ENCODE results near the gene FGF19.

The FGF19 gene

DNA sequence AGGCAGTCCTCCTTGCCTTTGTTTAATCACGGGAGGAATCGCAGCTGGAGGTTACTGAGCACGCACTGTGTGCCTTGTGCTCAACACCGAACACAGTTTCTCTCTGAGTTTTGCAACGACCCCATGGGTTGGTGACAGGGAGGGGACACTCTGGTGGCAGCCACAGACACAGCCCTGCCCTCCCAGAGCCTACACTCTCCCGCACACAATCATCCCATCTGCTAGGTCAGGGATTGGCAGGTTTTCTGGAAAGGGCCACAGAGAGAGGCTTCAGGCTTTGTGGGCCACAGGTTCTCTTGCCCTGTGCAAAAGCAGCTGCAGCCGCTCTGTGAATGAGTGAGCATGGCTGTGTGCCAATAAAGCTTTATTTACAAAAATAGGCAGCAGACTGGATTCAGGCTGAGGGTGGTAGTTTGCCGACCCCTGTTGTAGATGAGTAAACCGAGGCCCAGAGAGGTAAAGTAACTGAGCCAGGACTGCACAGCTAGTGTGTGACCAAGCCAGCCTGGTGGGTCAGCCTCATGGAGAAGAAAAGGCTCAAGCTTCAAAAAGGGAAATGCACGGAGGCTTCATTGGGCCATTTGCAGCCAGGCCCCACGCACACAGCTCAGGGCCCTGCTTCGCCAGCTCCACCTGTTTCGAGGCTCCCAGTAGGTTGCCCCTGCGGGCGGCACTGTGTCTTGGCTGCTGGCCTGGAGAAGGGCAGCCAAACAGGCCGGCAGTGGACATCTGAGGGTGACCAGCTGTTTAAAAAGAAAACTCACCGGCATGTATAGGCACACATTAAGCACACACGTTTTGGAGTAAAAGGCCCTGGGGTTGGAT lies 45.0 kb downstream of the FGF19 start:
- H3K9ac ChIP-seq (ENCODE audit: low read length): no peak overlapping the region
- peak overlapping the region; percentile 34 for H3K18ac ChIP-seq (ENCODE audit: low read length)

DNA sequence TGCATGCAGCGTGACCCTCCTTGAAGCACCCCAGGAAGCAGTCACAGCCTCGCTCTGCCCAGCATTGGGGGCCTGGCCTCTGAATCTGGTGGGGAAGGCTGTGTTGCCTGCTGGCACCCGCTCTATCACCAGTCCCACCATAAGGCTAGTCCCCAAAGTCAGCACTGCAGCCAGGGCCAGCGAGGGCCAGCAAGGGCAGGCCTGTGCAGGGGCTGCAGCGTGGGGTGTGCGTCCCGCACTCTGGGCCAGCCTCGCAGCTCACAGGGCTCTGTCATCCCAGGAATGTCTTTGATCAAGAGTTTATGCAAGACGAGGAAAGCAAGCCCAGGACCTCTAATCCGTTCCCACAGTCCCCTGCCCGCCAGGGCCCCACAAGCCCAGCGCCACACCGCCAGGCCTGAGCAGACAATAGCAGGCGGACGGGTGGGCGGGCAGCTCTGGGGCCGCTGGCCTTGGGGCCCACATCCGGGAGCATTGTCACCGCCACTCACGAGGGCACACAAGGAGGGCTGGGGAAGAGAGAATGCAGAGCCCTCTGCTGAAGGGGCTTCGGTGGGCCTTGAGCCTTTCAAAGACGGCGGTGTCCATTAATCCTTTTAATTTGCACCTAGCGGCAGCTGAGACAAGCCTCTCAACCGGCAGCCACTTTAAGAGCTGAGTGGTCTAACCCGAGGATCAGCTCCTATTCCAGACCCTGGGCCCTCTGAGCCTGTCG lies 45.8 kb downstream of the FGF19 start:
- H3K4me1 ChIP-seq (ENCODE audit: control insufficient read depth in 1 of 2, insufficient read depth in 2 of 2, low read length in 2 of 2): peaks cover 14% of the 10 kb centered on the region in 2 experiments
- H3K79me1 ChIP-seq (ENCODE audit: low read length): peaks cover 5% of the 10 kb centered on the region
- H3K27me3 ChIP-seq (ENCODE audit: insufficient read depth, low read length): no peaks in the 10 kb centered on the region
- H4K91ac ChIP-seq (ENCODE audit: low read depth, low read length): peak overlapping the region; percentile 41
- peaks cover 3% of the 10 kb centered on the region for H3K9me3 ChIP-seq (ENCODE audit: insufficient read depth, low read depth, low read length)
- no peak overlapping the region for H2BK5ac ChIP-seq (ENCODE audit: low read depth, low read length, poor library complexity)
- no peak overlapping the region for H3K23ac ChIP-seq (ENCODE audit: low read length)
- H3K14ac ChIP-seq (ENCODE audit: low read length): peak overlapping the region; percentile 59
- peak overlapping the region; percentile 45 for H2AK5ac ChIP-seq (ENCODE audit: low read length)
- no peak overlapping the region for H2BK120ac ChIP-seq (ENCODE audit: insufficient read depth, low read length, poor library complexity)
- no CpG with 5 or more reads among the region's 27 CpGs for WGBS (ENCODE audit: extremely low coverage, insufficient coverage, insufficient read length)
- no peak overlapping the region for H3K9ac ChIP-seq (ENCODE audit: low read length)
- H3K4me3 ChIP-seq (ENCODE audit: low read depth, low read length): no peak overlapping the region
- DNase-seq: no peak
- peak overlapping the region; percentile 9 for H3K27ac ChIP-seq (ENCODE audit: low read depth, low read length)
- peak overlapping the region; percentile 33 for H2BK12ac ChIP-seq (ENCODE audit: low read length)
- peak overlapping the region; percentile 66 for H4K8ac ChIP-seq (ENCODE audit: low read depth, low read length)
- peak overlapping the region; percentile 10 for H2AFZ ChIP-seq (ENCODE audit: insufficient read depth, low read length, poor library complexity)
- H3K36me3 ChIP-seq (ENCODE audit: control insufficient read depth in 1 of 2, insufficient read depth in 2 of 2, low read length in 2 of 2): peaks cover under 1 to 5% of the 10 kb centered on the region in 2 experiments
- H3K18ac ChIP-seq (ENCODE audit: low read length): peak overlapping the region; percentile 34
- H3K79me2 ChIP-seq (ENCODE audit: control insufficient read depth, insufficient read depth, low read length, poor library complexity): no peaks in the 10 kb centered on the region
- no peak overlapping the region for H4K12ac ChIP-seq (ENCODE audit: low read depth, low read length)
- H3K4ac ChIP-seq (ENCODE audit: low read depth, low read length): peak overlapping the region; percentile 29
- no peak overlapping the region for H3K4me2 ChIP-seq (ENCODE audit: low read length)

More for the DNA sequence above, 45.0 kb downstream of the FGF19 start:
- Histone ChIP-seq H4K91ac (ENCODE audit: low read depth, low read length) (peak overlapping the region; percentile 41), H3K4me2 (ENCODE audit: low read length) (no peak overlapping the region), H3K4ac (ENCODE audit: low read depth, low read length) (peak overlapping the region; percentile 29), H3K79me1 (ENCODE audit: low read length) (peaks cover 5% of the 10 kb centered on the region), H4K8ac (ENCODE audit: low read depth, low read length) (peak overlapping the region; percentile 66), H3K23ac (ENCODE audit: low read length) (no peak overlapping the region), H3K27ac (ENCODE audit: low read depth, low read length) (peak overlapping the region; percentile 9), H4K12ac (ENCODE audit: low read depth, low read length) (no peak overlapping the region), H3K9me3 (ENCODE audit: insufficient read depth, low read depth, low read length) (peaks cover 3% of the 10 kb centered on the region), H3K36me3 (ENCODE audit: control insufficient read depth in 1 of 2, insufficient read depth in 2 of 2, low read length in 2 of 2) (peaks cover 0 to 10% of the 10 kb centered on the region in 2 experiments), H2AFZ (ENCODE audit: insufficient read depth, low read length, poor library complexity) (peak overlapping the region; percentile 10), H2BK12ac (ENCODE audit: low read length) (peak overlapping the region; percentile 33), H3K27me3 (ENCODE audit: insufficient read depth, low read length) (no peaks in the 10 kb centered on the region), H3K4me1 (ENCODE audit: control insufficient read depth in 1 of 2, insufficient read depth in 2 of 2, low read length in 2 of 2) (peaks cover 14% of the 10 kb centered on the region in 2 experiments), H3K79me2 (ENCODE audit: control insufficient read depth, insufficient read depth, low read length, poor library complexity) (no peaks in the 10 kb centered on the region), H2BK120ac (ENCODE audit: insufficient read depth, low read length, poor library complexity) (no peak overlapping the region), H2AK5ac (ENCODE audit: low read length) (peak overlapping the region; percentile 45), H2BK5ac (ENCODE audit: low read depth, low read length, poor library complexity) (no peak overlapping the region), H3K4me3 (ENCODE audit: low read depth, low read length) (no peak overlapping the region), H3K14ac (ENCODE audit: low read length) (peak overlapping the region; percentile 59)
- no peak for DNase-seq
- no CpG with 5 or more reads among the region's 18 CpGs for WGBS (ENCODE audit: extremely low coverage, insufficient coverage, insufficient read length)

DNA sequence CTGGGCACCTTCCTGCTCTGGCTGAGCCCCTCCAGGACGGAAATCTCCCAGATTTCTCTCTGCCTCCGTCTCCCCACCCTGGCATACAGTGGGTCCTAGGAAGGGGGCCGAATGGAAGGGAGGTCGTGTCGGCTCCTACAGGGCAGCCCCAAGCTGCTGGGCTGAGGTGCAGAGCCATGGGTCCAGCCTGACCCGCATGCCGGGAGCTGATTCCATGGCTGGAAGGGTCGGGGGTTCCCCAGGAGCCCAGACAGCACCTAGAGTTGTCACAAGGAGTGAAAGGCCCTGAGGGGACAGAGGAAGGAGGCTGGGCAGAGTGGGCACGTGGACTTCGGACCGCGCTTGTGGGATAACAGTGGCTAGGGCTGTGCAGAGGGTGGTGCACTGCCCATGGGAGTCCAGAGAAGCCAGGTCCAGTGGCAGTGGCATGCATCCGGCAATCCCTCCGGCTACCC lies 46.3 kb downstream of the FGF19 start:
- peak overlapping the region; percentile 1 for H2BK12ac ChIP-seq (ENCODE audit: low read length)
- H2BK120ac ChIP-seq (ENCODE audit: insufficient read depth, low read length, poor library complexity): no peak overlapping the region
- no peaks in the 10 kb centered on the region for H3K79me2 ChIP-seq (ENCODE audit: control insufficient read depth, insufficient read depth, low read length, poor library complexity)
- no peaks in the 10 kb centered on the region for H3K27me3 ChIP-seq (ENCODE audit: insufficient read depth, low read length)
- no peak overlapping the region for H2AFZ ChIP-seq (ENCODE audit: insufficient read depth, low read length, poor library complexity)
- no peak overlapping the region for H4K12ac ChIP-seq (ENCODE audit: low read depth, low read length)
- no peak overlapping the region for H2AK5ac ChIP-seq (ENCODE audit: low read length)
- H3K23ac ChIP-seq (ENCODE audit: low read length): no peak overlapping the region
- DNase-seq: no peak
- H4K8ac ChIP-seq (ENCODE audit: low read depth, low read length): peak overlapping the region; percentile 49
- H2BK5ac ChIP-seq (ENCODE audit: low read depth, low read length, poor library complexity): no peak overlapping the region
- no peak overlapping the region for H3K4ac ChIP-seq (ENCODE audit: low read depth, low read length)
- H3K79me1 ChIP-seq (ENCODE audit: low read length): peaks cover 5% of the 10 kb centered on the region
- H3K18ac ChIP-seq (ENCODE audit: low read length): peak overlapping the region; percentile 7
- H3K4me3 ChIP-seq (ENCODE audit: low read depth, low read length): no peak overlapping the region
- peaks cover 2% of the 10 kb centered on the region in 2 experiments for H3K36me3 ChIP-seq (ENCODE audit: control insufficient read depth in 1 of 2, insufficient read depth in 2 of 2, low read length in 2 of 2)
- H3K4me2 ChIP-seq (ENCODE audit: low read length): no peak overlapping the region
- H3K4me1 ChIP-seq (ENCODE audit: control insufficient read depth in 1 of 2, insufficient read depth in 2 of 2, low read length in 2 of 2): peaks cover 14% of the 10 kb centered on the region in 2 experiments
- H3K9me3 ChIP-seq (ENCODE audit: insufficient read depth, low read depth, low read length): peaks cover 3% of the 10 kb centered on the region
- no peak overlapping the region for H3K27ac ChIP-seq (ENCODE audit: low read depth, low read length)
- WGBS (ENCODE audit: extremely low coverage, insufficient coverage, insufficient read length): no CpG with 5 or more reads among the region's 14 CpGs
- peak overlapping the region; percentile 41 for H4K91ac ChIP-seq (ENCODE audit: low read depth, low read length)
- no peak overlapping the region for H3K9ac ChIP-seq (ENCODE audit: low read length)
- H3K14ac ChIP-seq (ENCODE audit: low read length): peak overlapping the region; percentile 23

DNA sequence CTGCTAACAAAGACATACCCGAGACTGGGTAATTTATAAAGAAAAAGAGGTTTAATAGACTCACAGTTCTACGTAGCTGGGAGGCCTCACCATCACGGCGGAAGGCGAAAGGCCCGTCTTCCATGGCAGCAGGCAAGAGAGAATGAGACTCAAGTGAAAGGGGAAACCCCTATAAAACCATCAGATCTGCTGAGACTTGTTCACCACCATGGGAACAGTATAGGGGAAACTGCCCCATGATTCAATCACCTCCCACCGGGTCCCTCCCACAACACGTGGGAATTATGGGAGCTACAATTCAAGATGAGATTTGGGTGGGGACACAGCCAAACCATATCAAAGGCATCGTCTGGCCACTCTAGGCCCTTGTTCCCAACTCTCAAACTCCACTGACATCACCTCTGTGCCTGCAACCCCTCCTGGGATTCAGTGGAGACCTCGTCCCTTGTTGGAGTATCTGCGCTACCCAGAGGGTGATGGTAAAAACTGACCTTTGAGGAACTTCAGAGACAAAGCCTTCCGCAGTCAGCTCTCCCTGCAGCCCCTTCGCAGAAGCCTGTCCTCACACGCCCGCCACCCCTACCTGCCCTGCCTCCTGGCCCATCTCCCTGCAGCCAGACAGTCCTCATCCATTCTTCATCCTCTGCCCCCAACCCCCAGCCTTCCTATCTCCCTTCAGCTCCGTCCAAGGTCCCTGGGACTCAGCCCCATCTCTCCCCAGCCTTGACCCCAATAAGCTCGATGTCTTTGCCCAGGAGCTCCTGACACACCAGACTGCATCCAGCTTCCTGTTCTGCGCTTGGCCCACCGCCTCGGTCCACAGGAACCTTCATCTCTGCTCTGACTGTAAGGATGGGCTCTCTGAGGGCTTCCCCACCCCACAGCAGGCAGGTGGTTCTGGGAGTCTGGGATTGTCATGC lies 47.0 kb downstream of the FGF19 start:
- Histone ChIP-seq H2AFZ (ENCODE audit: insufficient read depth, low read length, poor library complexity) (no peak overlapping the region), H3K4ac (ENCODE audit: low read depth, low read length) (no peak overlapping the region), H3K36me3 (ENCODE audit: control insufficient read depth in 1 of 2, insufficient read depth in 2 of 2, low read length in 2 of 2) (peaks cover 7% of the 10 kb centered on the region in 2 experiments), H2BK12ac (ENCODE audit: low read length) (no peak overlapping the region), H2AK5ac (ENCODE audit: low read length) (no peak overlapping the region), H3K4me2 (ENCODE audit: low read length) (no peak overlapping the region), H2BK120ac (ENCODE audit: insufficient read depth, low read length, poor library complexity) (no peak overlapping the region), H3K9ac (ENCODE audit: low read length) (no peak overlapping the region), H4K8ac (ENCODE audit: low read depth, low read length) (no peak overlapping the region), H3K79me1 (ENCODE audit: low read length) (peaks cover 5% of the 10 kb centered on the region), H3K9me3 (ENCODE audit: insufficient read depth, low read depth, low read length) (peaks cover 3% of the 10 kb centered on the region), H3K14ac (ENCODE audit: low read length) (no peak overlapping the region), H3K18ac (ENCODE audit: low read length) (no peak overlapping the region), H3K4me1 (ENCODE audit: control insufficient read depth in 1 of 2, insufficient read depth in 2 of 2, low read length in 2 of 2) (peaks cover 14% of the 10 kb centered on the region in 2 experiments), H4K91ac (ENCODE audit: low read depth, low read length) (no peak overlapping the region), H3K79me2 (ENCODE audit: control insufficient read depth, insufficient read depth, low read length, poor library complexity) (no peaks in the 10 kb centered on the region), H4K12ac (ENCODE audit: low read depth, low read length) (no peak overlapping the region), H3K23ac (ENCODE audit: low read length) (no peak overlapping the region), H2BK5ac (ENCODE audit: low read depth, low read length, poor library complexity) (no peak overlapping the region), H3K27ac (ENCODE audit: low read depth, low read length) (no peak overlapping the region), H3K4me3 (ENCODE audit: low read depth, low read length) (no peak overlapping the region), H3K27me3 (ENCODE audit: insufficient read depth, low read length) (no peaks in the 10 kb centered on the region)
- no peak for DNase-seq
- no CpG with 5 or more reads among the region's 20 CpGs for WGBS (ENCODE audit: extremely low coverage, insufficient coverage, insufficient read length)
